ENCODE measurements around the gene FBXO10.

GRCh38 chr9:37621273-37622121 lies 45.3 kb upstream of the FBXO10 start:
- TF ChIP-seq CTCF (IDR thresholded peaks at IDR 0.05) (no peak), POLR2A (IDR thresholded peaks at IDR 0.05) (no peak)

Data from lower leg skin (tissue), 3 donors.